SKM-1 (cell line): ENCODE data around the gene DUSP2.
"Not testable (repeated sequence)": the region's sequence is repeated elsewhere in the genome, so short reads cannot be mapped to it uniquely, and the experiment has no call there.

Experiments
- DNase-seq: peaks from one replicate; lab custom pipeline; 2025; ENCODE audit not compliant: unreplicated experiment; lab: John Stamatoyannopoulos, UW

Gene DUSP2

GRCh38 chr2:96163768-96164429, 18.7 kb upstream of the DUSP2 start:
- no peak for DNase-seq

GRCh38 chr2:96163415-96163767, 18.2 kb upstream of the DUSP2 start:
- DNase-seq, result no peak

GRCh38 chr2:96161898-96162297, 16.7 kb upstream of the DUSP2 start:
- DNase-seq, result no peak

- DNase-seq, result not testable (repeated sequence)
Measured at GRCh38 chr2:96160366-96160765, 15.1 kb upstream of the DUSP2 start.

- DNase-seq, result no peak
Measured at GRCh38 chr2:96159084-96159830, 14.0 kb upstream of the DUSP2 start.

- no peak for DNase-seq
Measured at GRCh38 chr2:96158554-96158940, 13.3 kb upstream of the DUSP2 start.

- DNase-seq, result no peak
Measured at GRCh38 chr2:96157649-96158553, 12.7 kb upstream of the DUSP2 start.

GRCh38 chr2:96156926-96157648, 11.8 kb upstream of the DUSP2 start:
- no peak for DNase-seq

- DNase-seq, result no peak
Measured at GRCh38 chr2:96156011-96156820, 11.0 kb upstream of the DUSP2 start.

GRCh38 chr2:96154506-96155380, 9.5 kb upstream of the DUSP2 start:
- DNase-seq, result no peak

GRCh38 chr2:96153991-96154431, 8.8 kb upstream of the DUSP2 start:
- DNase-seq, result no peak

- no peak for DNase-seq
Measured at GRCh38 chr2:96153291-96153713, 8.1 kb upstream of the DUSP2 start.

- DNase-seq, result no peak
Measured at GRCh38 chr2:96152304-96153161, 7.3 kb upstream of the DUSP2 start.

- DNase-seq, result no peak
Measured at GRCh38 chr2:96151595-96152303, 6.5 kb upstream of the DUSP2 start.

GRCh38 chr2:96150791-96151594, 5.8 kb upstream of the DUSP2 start:
- DNase-seq, result no peak

GRCh38 chr2:96150007-96150640, 4.9 kb upstream of the DUSP2 start:
- DNase-seq, result no peak
